Activated CD8-positive, alpha-beta T cell treated with anti-CD3 and anti-CD28 coated beads, Interleukin-2, amount 10 ng/mL, durations not matched to agents 7 days and 5 days (primary cell): ENCODE data around the gene CHIA. TPM values are rescaled to one million over a fixed set of nuclear protein-coding genes. Genes with fewer than 3 reads are reported as not detected.
A peak's percentile ranks its signal among the peaks of the same experiment; 100 is the strongest.

Source experiments
- ATAC-seq: fragments of 150-1000 bp; cut with Tn5 transposase; one replicate; pipeline ENCODE4 v1.10.0; 2021; ENCODE audit warnings: moderate library complexity
- CTCF ChIA-PET: fragments of 350-600 bp; sonication (Branson Sonifier 250); formaldehyde crosslinking; loops from one replicate; lab custom pipeline; 2021; ENCODE audit warnings: antibody characterized with exemption; lab: Charles Lee
- POLR2A ChIA-PET: fragments of 350-600 bp; sonication (Branson Sonifier 250); formaldehyde crosslinking; loops from one replicate; lab custom pipeline; 2021; ENCODE audit warnings: antibody characterized with exemption; lab: Charles Lee
- DNase-seq: peaks from one replicate; pipeline ENCODE4 v3.0.0-alpha.2; 2020
- H3K27ac Mint-ChIP-seq: one replicate; pipeline ENCODE4 v1.8.0; 2021; ENCODE audit warnings: mild to moderate bottlenecking, mixed read lengths
- H3K27me3 Mint-ChIP-seq: one replicate; pipeline ENCODE4 v1.8.0; 2021; ENCODE audit warnings: low read depth, mixed read lengths
- H3K36me3 Mint-ChIP-seq: one replicate; pipeline ENCODE4 v1.8.0; 2021; ENCODE audit warnings: low read depth, mixed read lengths
- H3K4me1 Mint-ChIP-seq: one replicate; pipeline ENCODE4 v1.8.0; 2021; ENCODE audit warnings: low read depth, mixed read lengths
- H3K4me3 Mint-ChIP-seq: one replicate; pipeline ENCODE4 v1.8.0; 2021; ENCODE audit warnings: mild to moderate bottlenecking, mixed read lengths
- H3K9me3 Mint-ChIP-seq: one replicate; pipeline ENCODE4 v1.8.0; 2022; ENCODE audit warnings: mixed read lengths; ENCODE audit not compliant: insufficient read depth
- total RNA-seq, 2 experiments: library from RNA; stranded (reverse); gene quantifications; one replicate each; pipeline ENCODE4 v1.2.3, GENCODE V29; 2021

CHIA gene
- total RNA-seq, 2 experiments from 2014 or later: not detected

GRCh38 chr1:111270771-111271463 is 19.7 kb upstream of the CHIA start:
- DNase-seq (no peak), ATAC-seq (peak; percentile 47)
- H3K4me1 Mint-ChIP-seq: peaks cover 16% of the 10 kb centered on the region
- peaks cover 38% of the 10 kb centered on the region for H3K27me3 Mint-ChIP-seq
- ChIA-PET CTCF (interaction anchor here (0.8 to 1.2 kb wide), 2 partner anchors 8 to 129 kb away, joined by 3 to 4 read pairs; no protein-coding TSS in a partner anchor), POLR2A (no interaction called here)
- no peaks in the 10 kb centered on the region for H3K36me3 Mint-ChIP-seq
- H3K4me3 Mint-ChIP-seq: peak overlapping the region; percentile 19
- no peaks in the 10 kb centered on the region for H3K9me3 Mint-ChIP-seq
- no peak overlapping the region for H3K27ac Mint-ChIP-seq

GRCh38 chr1:111271464-111271801 is 19.2 kb upstream of the CHIA start:
- no peak overlapping the region for H3K4me3 Mint-ChIP-seq

DNA sequence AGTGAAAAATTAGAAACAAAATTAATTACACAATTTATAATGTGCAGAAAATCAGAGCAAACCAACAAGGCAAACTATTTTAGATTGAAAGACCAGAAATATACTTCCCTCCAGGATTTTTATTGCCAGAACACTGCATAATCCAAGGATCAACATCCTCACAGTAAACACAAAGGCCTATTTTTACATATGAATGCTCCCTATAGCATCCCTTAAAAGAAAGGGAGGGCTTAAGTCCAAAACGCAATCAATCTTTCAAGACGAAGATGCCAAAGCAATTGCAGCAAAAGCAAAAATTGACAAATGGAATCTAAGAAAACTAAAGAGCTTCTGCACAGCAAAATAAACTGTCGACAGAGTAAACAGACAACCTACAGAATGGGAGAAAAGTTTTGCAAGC is 18.6 kb upstream of the CHIA start:
- ATAC-seq: no peak

More at GRCh38 chr1:111271464-111271801, 19.2 kb upstream of the CHIA start:
- POLR2A ChIA-PET: interaction anchor here (0.7 kb wide), 1 partner anchor 48 kb away, joined by 4 read pairs; no protein-coding TSS in a partner anchor
- Mint-ChIP-seq H3K36me3 (no peaks in the 10 kb centered on the region), H3K4me1 (peaks cover 16% of the 10 kb centered on the region), H3K9me3 (no peaks in the 10 kb centered on the region), H3K27me3 (peaks cover 33% of the 10 kb centered on the region), H3K27ac (no peak overlapping the region)
- CTCF ChIA-PET: interaction anchor here (0.8 to 1.2 kb wide), 2 partner anchors 8 to 129 kb away, joined by 3 to 4 read pairs; no protein-coding TSS in a partner anchor
- ATAC-seq: no peak
- no peak for DNase-seq

DNA sequence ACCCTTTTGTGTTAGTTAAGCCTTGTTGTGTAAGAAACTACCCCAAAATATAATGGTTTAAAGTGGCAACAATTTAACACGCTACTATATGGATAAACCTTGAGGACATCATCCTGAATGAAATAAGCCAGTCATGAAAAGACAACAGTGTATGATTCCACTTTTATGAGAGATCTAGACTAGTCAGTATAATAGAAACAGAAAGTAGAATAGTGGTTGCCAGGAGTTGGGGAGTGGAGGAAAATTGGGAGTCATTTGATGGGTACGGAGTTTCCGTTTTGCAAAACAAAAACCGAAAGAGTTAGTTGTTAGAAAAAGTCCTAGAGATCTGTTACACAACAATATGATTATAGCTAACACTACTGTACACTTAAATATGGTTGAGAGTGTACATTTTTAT is 16.0 kb upstream of the CHIA start:
- ChIA-PET CTCF (interaction anchor here (0.6 to 0.7 kb wide), 2 partner anchors 46 to 125 kb away, joined by 3 read pairs; no protein-coding TSS in a partner anchor), POLR2A (no interaction called here)
- no peak overlapping the region for H3K27ac Mint-ChIP-seq
- H3K36me3 Mint-ChIP-seq: no peaks in the 10 kb centered on the region
- DNase-seq: no peak
- H3K4me3 Mint-ChIP-seq: no peak overlapping the region
- peaks cover 24% of the 10 kb centered on the region for H3K4me1 Mint-ChIP-seq
- H3K27me3 Mint-ChIP-seq: peaks cover 26% of the 10 kb centered on the region
- ATAC-seq: no peak
- H3K9me3 Mint-ChIP-seq: no peaks in the 10 kb centered on the region

More for the DNA sequence above, 18.6 kb upstream of the CHIA start:
- H3K27ac Mint-ChIP-seq: no peak overlapping the region
- DNase-seq: no peak
- H3K36me3 Mint-ChIP-seq: no peaks in the 10 kb centered on the region
- POLR2A ChIA-PET: interaction anchor here (0.7 kb wide), 1 partner anchor 48 kb away, joined by 4 read pairs; no protein-coding TSS in a partner anchor
- no peaks in the 10 kb centered on the region for H3K9me3 Mint-ChIP-seq
- H3K27me3 Mint-ChIP-seq: peaks cover 32% of the 10 kb centered on the region
- CTCF ChIA-PET: interaction anchor here (1.2 kb wide), 1 partner anchor 9 kb away, joined by 3 read pairs; no protein-coding TSS in a partner anchor
- peaks cover 16% of the 10 kb centered on the region for H3K4me1 Mint-ChIP-seq
- H3K4me3 Mint-ChIP-seq: no peak overlapping the region

GRCh38 chr1:111275079-111275478 is 15.6 kb upstream of the CHIA start:
- DNase-seq (peak; percentile 23), ATAC-seq (peak; percentile 30)
- ChIA-PET CTCF (interaction anchor here (0.6 to 0.7 kb wide), 2 partner anchors 45 to 125 kb away, joined by 3 read pairs; no protein-coding TSS in a partner anchor), POLR2A (no interaction called here)
- H3K9me3 Mint-ChIP-seq: no peaks in the 10 kb centered on the region
- no peak overlapping the region for H3K27ac Mint-ChIP-seq
- H3K27me3 Mint-ChIP-seq: peaks cover 23% of the 10 kb centered on the region
- no peak overlapping the region for H3K4me3 Mint-ChIP-seq
- no peaks in the 10 kb centered on the region for H3K36me3 Mint-ChIP-seq
- peaks cover 24% of the 10 kb centered on the region for H3K4me1 Mint-ChIP-seq

DNA sequence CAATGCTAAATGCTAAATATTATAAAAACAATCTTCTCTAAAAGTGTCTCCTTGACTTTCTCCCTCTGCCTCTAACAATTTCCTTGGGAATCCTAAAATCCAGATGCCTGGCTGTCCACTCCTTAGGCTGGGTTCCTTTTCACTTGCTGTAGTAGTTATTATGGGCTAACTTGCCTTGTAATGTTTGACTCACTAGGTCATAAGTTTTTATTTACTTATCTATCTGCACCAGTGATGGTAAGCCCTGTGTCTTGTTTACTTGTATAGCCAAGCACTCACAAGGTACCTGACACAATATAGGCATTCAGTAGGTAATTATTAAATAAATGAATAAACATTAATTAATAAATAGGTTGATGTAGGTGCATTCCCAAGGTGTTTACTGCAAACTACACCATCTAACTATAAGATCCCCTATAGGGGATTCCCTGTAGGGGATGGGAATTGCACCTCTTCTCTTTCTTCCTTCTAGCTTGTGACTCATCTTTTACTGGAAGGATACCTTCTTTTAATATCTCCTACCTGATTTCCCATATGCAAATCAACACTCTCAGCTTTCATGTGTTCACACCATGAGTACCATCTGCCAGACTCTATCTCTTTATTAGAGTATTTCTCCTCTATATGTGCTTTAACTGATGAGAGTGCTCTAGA is 14.7 kb upstream of the CHIA start:
- H3K27me3 Mint-ChIP-seq: peaks cover 16% of the 10 kb centered on the region
- H3K9me3 Mint-ChIP-seq: no peaks in the 10 kb centered on the region
- ChIA-PET CTCF (no interaction called here), POLR2A (no interaction called here)
- H3K4me3 Mint-ChIP-seq: no peak overlapping the region
- DNase-seq (no peak), ATAC-seq (no peak)
- H3K27ac Mint-ChIP-seq: no peak overlapping the region
- peaks cover 24% of the 10 kb centered on the region for H3K4me1 Mint-ChIP-seq
- no peaks in the 10 kb centered on the region for H3K36me3 Mint-ChIP-seq

- H3K27me3 Mint-ChIP-seq: no peaks in the 10 kb centered on the region
These were observed 11.5 kb upstream of the CHIA start for GRCh38 chr1:111279144-111279543.

DNA sequence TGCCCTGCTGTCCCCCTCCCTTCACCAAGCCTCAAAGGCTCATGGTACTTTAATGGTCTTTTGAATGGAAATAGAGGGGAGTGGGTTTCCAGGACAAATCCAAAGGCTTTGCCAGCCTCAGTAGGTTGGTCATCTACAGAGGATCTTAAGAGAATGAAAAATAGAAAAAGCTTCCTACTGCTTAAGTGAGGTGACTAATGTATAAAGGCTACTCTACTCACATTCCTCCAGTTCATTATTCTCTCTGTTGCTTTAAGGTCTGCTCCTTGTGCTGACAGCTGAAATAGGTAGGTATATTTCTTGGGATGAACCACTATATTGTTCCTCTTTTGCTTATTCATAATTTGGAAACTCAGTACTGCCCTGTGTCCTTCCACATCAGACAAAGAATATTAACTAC is 10.4 kb upstream of the CHIA start:
- DNase-seq (no peak), ATAC-seq (no peak)
- Mint-ChIP-seq H3K36me3 (no peaks in the 10 kb centered on the region), H3K27ac (no peak overlapping the region), H3K4me3 (no peak overlapping the region), H3K9me3 (no peaks in the 10 kb centered on the region), H3K27me3 (no peaks in the 10 kb centered on the region), H3K4me1 (peaks cover 10% of the 10 kb centered on the region)
- CTCF ChIA-PET: no interaction called here
- POLR2A ChIA-PET: interaction anchor here (0.6 kb wide), 1 partner anchor 67 kb away, joined by 3 read pairs; no protein-coding TSS in a partner anchor

More at GRCh38 chr1:111279144-111279543, 11.5 kb upstream of the CHIA start:
- DNase-seq (no peak), ATAC-seq (no peak)
- Mint-ChIP-seq H3K27ac (no peak overlapping the region), H3K4me1 (peaks cover 18% of the 10 kb centered on the region), H3K36me3 (no peaks in the 10 kb centered on the region), H3K9me3 (no peaks in the 10 kb centered on the region), H3K4me3 (no peak overlapping the region)
- CTCF ChIA-PET: no interaction called here
- POLR2A ChIA-PET: no interaction called here

- ChIA-PET POLR2A (no interaction called here), CTCF (interaction anchor here (1.0 kb wide), 1 partner anchor 58 kb away, joined by 5 read pairs; no protein-coding TSS in a partner anchor)
- Mint-ChIP-seq H3K36me3 (no peaks in the 10 kb centered on the region), H3K27ac (no peak overlapping the region), H3K4me1 (peaks cover 7% of the 10 kb centered on the region), H3K9me3 (no peaks in the 10 kb centered on the region), H3K4me3 (no peak overlapping the region), H3K27me3 (no peaks in the 10 kb centered on the region)
- ATAC-seq (no peak), DNase-seq (no peak)
These were observed 9.2 kb upstream of the CHIA start for GRCh38 chr1:111281411-111281810.

DNA sequence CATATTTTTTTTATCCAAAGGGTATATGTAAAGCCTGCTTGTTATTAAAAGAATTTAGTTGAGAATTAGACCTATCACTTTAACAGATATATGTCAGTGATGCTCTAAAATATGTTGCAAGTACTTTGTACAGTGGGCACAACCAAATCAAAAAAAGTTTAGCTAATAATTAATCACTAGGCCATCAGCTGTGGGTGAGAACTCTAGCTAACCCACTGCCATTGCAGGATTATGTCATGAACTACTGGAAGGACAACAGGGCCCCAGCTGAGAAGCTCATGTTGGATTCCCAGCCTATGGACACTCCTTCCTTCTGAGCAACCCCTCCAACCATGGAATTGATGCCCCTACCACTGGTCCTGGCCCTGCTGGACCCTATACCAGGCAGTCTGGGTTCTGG is 6.8 kb upstream of the CHIA start:
- no peak overlapping the region for H3K27ac Mint-ChIP-seq
- ATAC-seq (no peak), DNase-seq (no peak)
- H3K4me3 Mint-ChIP-seq: no peak overlapping the region
- H3K36me3 Mint-ChIP-seq: no peaks in the 10 kb centered on the region
- no peaks in the 10 kb centered on the region for H3K27me3 Mint-ChIP-seq
- ChIA-PET POLR2A (no interaction called here), CTCF (interaction anchor here (1.2 kb wide), 1 partner anchor 11 kb away, joined by 3 read pairs; no protein-coding TSS in a partner anchor)
- no peaks in the 10 kb centered on the region for H3K9me3 Mint-ChIP-seq
- peaks cover 4% of the 10 kb centered on the region for H3K4me1 Mint-ChIP-seq

DNA sequence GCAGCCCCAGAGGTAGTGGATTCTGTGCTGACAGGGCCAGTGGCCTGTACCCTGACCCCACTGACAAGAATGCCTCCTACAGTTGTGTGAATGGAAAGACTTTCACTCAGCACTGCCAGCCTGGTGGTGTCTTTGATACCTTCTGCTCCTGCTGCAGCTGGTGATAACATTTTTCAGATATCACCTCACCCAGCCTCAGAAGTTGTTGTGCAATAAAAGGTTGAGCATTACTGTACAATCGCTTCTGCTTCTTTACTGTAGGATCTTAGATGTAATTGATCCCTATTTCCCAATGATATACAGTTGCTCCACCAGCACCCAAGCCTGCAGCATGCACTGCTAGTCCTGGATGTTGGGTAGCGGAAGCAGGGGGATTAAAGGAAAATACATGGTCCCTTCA is 4.8 kb upstream of the CHIA start:
- Mint-ChIP-seq H3K4me1 (no peaks in the 10 kb centered on the region), H3K36me3 (no peaks in the 10 kb centered on the region), H3K27me3 (no peaks in the 10 kb centered on the region), H3K4me3 (no peak overlapping the region), H3K27ac (no peak overlapping the region), H3K9me3 (no peaks in the 10 kb centered on the region)
- no peak for ATAC-seq
- no peak for DNase-seq
- ChIA-PET POLR2A (no interaction called here), CTCF (no interaction called here)

DNA sequence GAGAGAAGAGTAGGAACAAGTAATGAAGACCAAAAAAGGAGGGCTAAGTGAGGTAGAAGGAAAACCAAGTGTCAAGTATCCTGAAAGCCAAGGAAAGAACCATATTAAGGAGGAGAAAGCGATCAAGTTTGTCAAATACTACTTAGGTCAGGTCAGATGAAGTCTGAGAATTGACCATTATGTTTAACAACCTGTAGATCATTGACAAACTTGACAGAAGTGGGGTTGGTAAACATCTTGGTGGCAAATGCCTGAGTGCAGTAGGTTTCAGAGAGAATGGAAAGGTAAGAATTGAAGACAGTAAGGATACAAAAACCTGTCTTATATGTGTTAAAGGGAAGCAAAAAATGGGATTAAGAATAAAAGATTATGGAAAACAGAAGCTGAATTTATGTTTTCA is 3.7 kb upstream of the CHIA start:
- H3K27ac Mint-ChIP-seq: no peak overlapping the region
- H3K27me3 Mint-ChIP-seq: no peaks in the 10 kb centered on the region
- no peaks in the 10 kb centered on the region for H3K36me3 Mint-ChIP-seq
- H3K9me3 Mint-ChIP-seq: no peaks in the 10 kb centered on the region
- POLR2A ChIA-PET: no interaction called here
- no peaks in the 10 kb centered on the region for H3K4me1 Mint-ChIP-seq
- DNase-seq: no peak
- CTCF ChIA-PET: no interaction called here
- H3K4me3 Mint-ChIP-seq: no peak overlapping the region
- ATAC-seq: no peak
